GM19468 (cell line): ENCODE measurements around the gene GSTM5.
"Not testable (repeated sequence)": the region's sequence is repeated elsewhere in the genome, so short reads cannot be mapped to it uniquely, and the experiment has no call there.

ENCODE experiments used
- ATAC-seq: cut with Tn5 transposase; IDR thresholded peaks from one replicate; pipeline ENCODE4 v1.9.1; 2021; ENCODE audit warnings: mild to moderate bottlenecking, moderate library complexity, moderate number of reproducible peaks; ENCODE audit not compliant: unreplicated experiment; ENCODE audit errors: extremely low read depth

The GSTM5 gene

DNA sequence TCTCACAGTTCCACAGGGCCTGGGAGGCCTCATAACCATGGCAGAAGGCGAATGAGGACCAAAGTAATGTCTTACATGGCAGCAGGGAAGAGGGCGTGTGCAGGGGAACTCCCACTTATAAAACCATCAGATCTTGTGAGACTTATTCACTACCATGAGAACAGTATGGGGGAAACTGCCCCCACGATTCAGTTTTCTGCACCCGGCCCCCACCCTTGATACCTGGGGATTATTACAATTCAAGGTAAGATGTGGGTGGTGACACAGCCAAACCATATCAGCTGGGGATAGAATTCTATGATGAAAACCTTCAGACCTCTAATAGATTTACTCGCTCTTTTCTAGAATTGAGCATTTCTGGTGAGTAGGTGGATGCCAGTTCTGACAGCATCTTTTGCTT lies 17.7 kb upstream of the GSTM5 start:
- not testable (repeated sequence) for ATAC-seq

DNA sequence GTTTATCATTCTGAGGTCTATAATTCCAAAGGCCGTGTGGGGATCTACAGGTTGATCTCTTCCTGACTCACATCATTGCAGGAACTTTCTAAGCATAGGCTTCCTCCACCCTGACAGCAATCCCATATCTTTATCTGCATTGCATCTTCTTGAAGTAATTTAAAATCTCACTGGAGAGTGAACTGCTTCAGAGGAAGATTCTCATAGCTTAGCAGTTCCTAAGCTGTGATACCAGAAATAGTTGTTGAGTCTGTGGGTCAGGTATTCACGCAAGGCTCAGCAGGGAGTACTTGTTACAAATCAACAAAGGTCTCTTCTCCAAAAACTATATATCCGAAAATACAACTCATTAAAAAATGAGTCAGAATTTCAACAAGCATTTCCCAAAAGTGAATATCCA lies 16.9 kb upstream of the GSTM5 start:
- ATAC-seq = not testable (repeated sequence)

DNA sequence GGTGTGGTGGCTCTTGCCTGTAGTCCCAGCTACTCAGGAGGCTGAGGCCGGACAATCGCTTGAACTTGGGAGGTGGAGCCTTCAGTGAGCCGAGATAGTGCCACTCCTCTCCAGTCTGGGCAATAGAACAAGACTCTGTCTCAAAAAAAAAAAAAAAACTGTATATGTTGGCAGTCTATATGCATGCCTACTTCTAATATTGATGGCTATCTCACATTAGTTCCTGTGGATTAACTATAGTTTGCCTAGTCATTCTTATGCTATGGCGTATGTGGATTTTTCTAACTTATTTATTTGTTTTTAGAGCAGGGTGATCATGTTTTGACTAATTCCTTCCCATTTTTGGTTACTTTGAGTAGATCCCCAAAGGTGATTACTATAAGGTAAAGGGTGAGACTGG lies 15.0 kb upstream of the GSTM5 start:
- no peak for ATAC-seq

DNA sequence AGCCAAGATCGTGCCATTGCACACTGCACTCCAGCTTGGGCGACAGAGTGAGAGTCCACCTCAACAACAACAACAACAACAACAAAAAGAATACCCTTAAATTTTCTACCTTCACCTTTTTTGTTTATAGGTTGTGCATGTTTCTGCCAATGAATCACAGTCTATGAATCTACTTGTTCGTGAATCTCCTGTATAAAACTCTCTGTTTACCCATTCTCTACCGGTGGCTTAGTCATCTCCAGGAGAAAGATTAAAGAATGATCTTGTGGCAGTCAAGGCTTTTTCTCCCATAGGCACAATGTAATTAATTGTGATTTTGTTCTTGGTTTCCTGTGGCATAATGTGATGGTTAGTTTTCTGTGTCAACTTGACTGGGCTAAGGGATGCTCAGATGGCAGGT lies 14.2 kb upstream of the GSTM5 start:
- not testable (repeated sequence) for ATAC-seq

DNA sequence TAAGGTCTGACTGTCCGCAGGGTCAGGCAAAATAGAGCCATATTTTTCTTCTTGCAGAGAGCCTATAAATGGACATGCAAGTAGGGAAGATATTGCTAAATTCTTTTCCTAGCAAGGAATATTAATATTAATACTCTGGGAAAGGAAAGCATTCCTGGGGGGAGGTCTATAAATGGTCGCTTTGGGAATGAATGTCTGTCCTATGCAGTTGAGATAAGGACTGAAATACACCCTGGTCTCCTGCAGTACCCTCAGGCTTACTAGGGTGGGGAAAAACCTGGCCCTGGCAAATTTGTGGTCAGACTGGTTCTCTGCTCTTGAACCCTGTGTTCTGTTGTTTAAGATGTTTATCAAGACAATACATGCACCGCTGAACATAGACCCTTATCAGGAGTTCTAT lies 9.1 kb upstream of the GSTM5 start:
- not testable (repeated sequence) for ATAC-seq

DNA sequence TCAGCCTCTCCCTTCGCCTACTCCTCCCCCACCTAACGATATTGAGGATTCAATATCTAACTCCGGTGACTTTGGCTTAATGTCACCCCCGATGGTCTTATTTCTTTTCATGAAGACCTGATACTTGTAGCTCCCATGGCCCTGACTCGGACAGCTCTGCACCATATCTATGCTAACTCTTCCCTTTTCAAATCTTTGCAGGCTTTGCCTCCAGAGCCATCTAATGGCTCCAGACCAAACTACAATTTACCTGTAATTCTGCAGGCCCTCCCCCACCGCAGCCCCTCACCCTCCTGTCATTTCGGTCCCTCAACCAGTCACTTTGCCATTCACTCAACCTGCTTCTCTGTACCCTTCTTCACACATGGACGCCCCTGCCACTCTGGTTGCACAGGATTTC lies 7.9 kb upstream of the GSTM5 start:
- ATAC-seq = no peak

DNA sequence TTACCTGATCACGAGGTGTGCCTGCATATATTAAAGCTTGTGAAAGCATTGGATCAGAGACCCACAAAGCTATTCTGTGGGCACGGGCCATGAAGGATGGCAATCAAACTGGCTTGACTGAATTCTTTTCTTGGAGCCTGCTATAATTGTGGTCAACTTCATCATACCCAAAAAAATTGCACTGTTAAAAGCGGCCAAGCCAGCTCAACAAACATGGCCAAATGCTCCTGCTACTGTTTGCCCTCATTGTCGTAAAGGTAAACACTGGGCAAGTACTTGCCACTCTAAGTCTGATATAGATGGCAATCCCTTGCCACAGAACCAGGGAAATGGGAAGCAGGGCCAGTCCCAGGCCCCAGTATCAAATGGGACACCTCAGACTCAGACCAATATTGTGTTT lies 6.6 kb upstream of the GSTM5 start:
- no peak for ATAC-seq

DNA sequence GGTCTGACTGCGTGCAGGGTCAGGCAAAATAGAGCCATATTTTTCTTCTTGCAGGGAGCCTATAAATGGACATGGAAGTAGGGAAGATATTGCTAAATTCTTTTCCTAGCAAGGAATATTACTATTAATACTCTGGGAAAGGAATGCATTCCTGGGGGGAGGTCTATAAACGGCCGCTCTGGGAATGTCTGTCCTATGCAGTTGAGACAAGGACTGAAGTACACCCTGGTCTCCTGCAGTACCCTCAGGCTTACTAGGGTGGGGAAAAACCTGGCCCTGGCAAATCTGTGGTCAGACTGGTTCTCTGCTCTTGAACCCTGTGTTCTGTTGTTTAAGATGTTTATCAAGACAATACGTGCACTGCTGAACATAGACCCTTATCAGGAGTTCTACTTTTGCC lies 3.1 kb upstream of the GSTM5 start:
- not testable (repeated sequence) for ATAC-seq

DNA sequence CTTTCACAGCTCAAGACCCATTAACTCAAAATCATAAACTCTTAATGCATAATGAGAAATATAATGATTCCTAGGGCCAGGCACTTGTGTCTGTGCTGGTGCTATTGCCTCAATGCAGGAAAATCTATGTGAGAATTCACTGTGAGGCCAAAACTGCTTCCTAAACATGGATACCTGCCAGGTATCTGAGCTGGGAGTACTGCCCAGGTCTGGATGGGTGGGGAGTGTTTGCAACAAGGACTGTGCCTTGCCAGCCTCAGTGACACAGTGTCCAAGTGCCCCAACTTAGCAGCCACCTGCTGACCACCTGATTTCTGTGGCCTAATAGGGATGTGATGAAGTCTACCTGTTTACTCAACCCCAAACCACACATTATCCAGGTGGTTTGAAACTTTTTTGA lies 2.2 kb upstream of the GSTM5 start:
- not testable (repeated sequence) for ATAC-seq

DNA sequence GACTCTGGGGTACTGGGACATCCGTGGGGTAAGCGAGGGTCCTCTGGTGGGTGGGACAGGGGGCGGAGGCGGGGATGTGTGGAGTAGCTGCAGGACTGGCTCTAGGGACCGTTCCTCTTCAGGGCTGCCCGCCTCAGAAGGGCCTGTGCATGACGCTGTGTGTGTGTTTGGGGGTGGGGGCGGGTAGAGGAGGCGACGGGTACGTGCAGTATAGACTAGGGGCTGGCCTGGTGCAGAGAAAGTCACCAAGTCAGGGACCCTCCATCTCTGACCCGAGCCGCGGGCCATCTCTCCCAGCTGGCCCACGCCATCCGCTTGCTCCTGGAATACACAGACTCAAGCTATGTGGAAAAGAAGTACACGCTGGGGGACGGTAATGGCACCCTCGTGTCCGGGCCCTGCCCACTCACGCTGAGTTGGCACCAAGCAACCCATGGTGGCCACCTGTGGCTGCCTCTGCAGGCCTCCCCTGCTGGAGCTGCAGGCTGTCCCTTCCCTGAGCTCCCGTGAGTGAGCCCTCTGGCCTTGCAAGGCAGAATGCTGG lies 342 bp downstream of the GSTM5 start:
- ATAC-seq = no peak

DNA sequence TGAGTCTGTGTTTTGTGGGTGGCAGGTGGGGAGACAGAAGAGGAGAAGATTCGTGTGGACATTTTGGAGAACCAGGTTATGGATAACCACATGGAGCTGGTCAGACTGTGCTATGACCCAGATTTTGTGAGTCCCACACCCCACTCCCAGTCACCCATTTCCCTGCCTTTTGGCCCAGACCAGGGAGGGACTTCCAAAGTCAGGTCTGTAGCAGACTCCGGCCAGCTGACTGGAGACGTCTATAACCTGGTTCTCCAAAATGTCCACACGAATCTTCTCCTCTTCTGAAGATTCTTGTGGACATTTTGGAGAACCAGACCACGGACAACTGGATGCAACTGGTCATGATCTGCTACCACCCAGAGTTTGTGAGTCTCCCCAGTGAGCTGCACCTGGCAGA lies 1.6 kb downstream of the GSTM5 start:
- ATAC-seq = no peak

DNA sequence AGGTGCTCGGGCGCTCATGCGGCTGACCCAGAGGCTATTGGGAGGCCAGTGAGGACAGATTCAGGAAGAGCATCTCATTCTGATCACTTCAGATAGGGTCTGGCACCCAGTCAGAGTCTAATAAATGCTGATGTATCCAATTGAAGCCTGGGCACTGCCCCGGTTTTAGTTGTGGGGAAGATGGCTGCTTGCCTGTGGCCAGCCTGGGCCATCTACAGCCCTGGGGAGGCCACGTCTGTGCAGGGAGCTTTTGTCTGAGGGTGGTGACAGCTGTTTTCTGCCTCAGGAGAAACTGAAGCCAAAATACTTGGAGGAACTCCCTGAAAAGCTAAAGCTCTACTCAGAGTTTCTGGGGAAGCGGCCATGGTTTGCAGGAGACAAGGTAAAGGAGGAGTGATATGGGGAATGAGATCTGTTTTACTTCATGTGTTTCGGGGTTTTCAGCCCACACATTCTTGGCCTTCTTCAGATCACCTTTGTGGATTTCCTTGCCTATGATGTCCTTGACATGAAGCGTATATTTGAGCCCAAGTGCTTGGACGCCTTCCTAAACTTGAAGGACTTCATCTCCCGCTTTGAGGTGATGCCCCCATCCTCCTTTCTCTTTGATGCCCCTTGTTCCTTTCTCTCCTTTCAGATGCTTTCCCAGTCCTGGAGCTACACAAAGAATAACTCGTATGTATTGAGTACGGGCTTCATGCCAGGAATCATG lies 2.8 kb downstream of the GSTM5 start:
- no peak for ATAC-seq

DNA sequence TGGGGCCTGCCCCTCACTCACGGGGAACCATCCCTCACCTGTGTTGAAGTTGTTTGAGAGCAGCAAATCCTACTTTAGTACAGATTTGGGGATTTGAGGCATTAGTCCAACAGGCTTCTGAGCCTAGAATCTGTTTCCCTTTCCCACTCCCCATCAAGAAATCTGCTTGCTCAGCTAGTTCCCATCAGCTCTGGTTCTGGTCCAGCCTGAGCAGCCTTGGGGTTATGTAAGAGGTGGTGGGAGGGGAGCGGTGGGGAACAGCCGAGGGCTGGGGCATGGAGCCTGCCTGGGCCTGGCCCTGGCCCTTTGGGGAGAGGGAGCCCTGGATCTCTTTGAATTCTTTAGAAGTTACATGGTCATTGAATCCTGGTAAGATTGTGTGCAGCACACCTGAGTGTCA lies 4.1 kb downstream of the GSTM5 start:
- no peak for ATAC-seq

DNA sequence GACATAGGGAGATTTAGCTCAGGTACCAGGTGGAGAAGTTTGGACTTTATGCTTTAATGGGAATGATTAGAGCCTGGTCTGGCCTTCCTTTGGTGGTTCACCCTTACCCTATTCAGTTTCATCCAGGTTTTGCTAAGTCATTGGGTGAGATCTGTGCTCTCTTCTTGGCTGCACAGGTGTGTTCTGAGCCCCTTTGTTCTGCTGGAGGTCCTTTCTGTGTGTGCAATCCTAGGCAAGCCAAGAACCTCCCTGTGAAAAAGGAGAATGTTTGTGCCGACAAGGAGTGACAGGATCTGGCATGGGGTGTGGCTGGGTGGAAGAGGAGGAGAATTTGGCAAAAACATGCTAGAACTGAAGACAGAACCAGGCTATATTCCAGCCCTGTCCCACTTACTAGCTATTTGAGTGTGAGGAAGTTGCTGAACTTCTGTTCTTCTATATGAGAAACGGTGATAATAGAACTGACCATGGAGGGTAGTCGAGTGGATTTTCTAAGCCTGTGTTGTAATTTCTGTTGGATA lies 4.6 kb downstream of the GSTM5 start:
- no peak for ATAC-seq

DNA sequence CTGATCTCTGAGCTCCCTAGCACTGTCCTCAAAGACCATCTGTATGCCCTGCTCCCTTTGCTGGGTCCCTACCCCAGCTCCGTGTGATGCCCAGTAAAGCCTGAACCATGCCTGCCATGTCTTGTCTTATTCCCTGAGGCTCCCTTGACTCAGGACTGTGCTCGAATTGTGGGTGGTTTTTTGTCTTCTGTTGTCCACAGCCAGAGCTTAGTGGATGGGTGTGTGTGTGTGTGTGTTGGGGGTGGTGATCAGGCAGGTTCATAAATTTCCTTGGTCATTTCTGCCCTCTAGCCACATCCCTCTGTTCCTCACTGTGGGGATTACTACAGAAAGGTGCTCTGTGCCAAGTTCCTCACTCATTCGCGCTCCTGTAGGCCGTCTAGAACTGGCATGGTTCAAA lies 5.7 kb downstream of the GSTM5 start:
- ATAC-seq = no peak

DNA sequence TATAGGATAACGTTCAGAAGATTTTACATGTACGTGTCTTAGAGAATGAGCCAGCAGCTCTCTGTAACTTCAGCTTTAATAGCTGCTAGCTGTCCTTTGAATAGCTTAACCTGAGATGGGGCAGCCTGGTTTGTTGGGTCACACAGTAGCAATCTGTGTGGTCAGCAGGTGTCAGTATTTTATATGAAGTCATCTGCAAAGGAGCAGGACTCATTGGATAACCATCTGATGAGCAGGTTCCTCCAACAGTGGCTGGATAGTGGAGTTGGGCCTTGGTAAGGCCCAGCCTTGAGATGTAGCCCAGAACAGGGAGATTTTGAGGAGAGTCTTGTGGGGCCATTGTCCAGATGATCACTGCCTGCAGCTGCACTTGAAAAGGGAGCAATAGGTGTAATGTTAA lies 6.4 kb downstream of the GSTM5 start:
- ATAC-seq = no peak

DNA sequence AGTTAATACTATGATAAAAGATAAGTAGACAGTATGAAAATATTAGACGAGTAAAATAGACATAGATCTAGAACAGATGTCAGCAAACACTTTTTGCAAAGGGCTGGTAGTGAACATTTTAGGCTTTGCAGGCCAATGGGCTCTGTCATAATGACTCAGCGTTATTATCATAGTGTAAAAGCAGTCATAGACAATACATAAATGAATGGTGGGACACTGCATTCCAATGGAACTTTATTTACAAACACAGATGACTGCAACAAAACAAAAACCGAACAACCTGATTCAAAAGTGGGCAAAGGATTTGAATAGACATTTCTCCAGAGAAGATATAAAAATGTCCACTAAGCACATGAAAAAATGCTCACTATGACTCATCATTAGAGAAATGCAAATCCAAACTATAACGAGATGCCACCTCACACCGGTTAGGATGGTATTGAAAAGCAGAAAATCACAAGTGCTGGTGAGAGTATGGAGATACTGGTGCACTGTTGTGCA lies 7.3 kb downstream of the GSTM5 start:
- no peak for ATAC-seq

DNA sequence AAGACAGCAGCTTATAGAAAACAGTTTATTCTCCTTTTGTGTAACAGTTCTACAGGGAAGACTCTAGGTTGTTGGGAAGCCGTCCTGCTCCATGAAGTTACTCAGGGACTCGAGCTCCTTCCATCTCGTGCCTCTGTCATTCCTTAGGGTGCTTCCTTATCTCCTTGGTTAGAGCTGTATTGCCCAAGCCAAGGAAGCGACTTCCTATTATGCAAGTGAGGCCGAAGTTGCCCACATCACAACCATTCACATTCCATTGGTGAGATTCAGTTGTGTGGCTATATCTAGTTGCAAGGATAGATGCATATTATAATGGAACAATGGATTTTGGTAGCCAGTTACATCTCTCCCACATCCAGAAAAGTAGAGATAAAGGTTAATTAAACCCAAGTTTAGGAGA lies 9.0 kb downstream of the GSTM5 start:
- ATAC-seq = no peak

DNA sequence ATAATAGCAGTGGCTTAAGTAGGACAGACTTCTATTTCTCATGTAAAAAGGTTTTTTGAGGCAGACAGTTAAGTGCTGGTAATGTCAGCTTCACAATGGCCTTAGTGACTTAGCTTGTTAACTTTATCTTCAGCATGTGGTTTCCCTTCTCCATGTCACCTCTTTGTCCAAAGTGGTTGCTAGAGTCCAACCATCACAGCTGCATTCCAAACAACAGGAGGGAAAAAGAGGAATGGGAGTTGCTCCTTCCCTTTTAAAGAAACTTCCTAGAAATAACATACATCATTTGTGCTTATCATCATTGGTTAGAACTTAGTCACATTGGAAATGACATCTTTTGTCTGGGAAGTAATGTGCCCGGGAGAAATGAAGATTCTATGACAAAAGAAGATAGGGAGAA lies 9.9 kb downstream of the GSTM5 start:
- ATAC-seq = no peak

DNA sequence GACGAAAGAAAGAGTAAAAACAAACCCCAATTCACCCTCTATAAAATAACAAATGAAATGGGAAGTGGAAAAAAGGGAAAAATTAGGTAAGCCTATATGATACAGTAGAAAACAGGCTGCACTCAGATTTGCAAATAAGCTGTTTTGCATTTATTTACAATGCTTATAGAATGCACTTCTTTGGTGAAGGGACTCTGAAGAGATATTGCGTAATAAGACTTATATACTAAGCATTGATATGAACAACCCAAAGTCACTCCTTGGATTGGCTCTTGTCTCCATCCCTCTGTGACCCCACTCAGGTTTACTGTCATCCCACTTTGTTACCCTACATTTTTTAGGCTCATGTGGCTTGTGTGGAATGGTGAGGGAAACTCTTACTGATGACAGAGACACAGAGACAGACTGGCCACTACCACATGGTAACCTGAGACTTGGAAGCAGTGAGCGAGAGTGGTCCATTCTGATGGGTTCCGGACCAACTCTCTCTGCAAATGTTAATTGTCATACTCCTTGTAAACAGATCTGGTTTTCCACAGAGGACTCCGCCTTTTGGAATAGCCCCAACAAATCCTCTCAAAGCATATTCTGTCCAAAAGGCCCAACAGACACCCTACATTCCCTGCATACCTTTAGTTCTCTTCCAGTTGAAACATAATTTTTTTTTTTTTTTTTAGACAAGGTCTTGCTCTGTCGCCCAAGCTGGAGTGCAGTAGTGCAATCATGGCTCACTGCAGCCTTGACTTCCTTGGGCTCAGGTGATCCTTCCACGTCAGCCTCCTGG lies 11.0 kb downstream of the GSTM5 start:
- no peak for ATAC-seq

DNA sequence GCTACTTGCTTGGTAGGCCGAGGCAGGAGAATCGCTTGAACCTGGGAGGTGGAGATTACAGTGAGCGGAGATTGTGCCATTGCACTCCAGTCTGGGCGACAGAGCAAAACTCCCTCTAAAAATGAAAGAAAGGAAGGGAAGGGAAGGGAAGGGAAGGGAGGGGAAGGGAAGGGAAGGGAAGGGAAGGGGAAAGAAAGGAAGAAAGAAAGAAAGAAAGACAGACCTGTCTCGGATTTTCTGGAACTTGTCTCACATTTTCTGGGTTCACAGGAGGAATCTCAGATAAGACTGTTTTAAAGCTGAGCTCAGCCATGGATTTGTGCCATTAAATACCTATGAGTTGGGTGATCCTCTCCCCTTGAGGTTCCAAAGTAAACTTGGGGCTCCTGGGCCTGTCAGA lies 12.9 kb downstream of the GSTM5 start:
- no peak for ATAC-seq
